ENCODE measurements around the gene KIF21B. TPM values are rescaled to one million over a fixed set of nuclear protein-coding genes. Genes with fewer than 3 reads are reported as not detected.

Gene KIF21B
- total RNA-seq, 6 experiments from 2014 or later, result not detected

GRCh38 chr1:201053155-201053860, 29.8 kb upstream of the KIF21B start:
- no peak for DNase-seq
- Mint-ChIP-seq H3K36me3 (ENCODE audit: low read depth) (no peaks in the 10 kb centered on the region), H3K4me1 (ENCODE audit: low read depth) (no peaks in the 10 kb centered on the region), H3K9me3 (no peaks in the 10 kb centered on the region), H3K4me3 (no peak overlapping the region), H3K27ac (no peak overlapping the region), H3K27me3 (ENCODE audit: insufficient read depth) (peaks cover 75% of the 10 kb centered on the region)
- no peak for TF ChIP-seq CTCF (IDR thresholded peaks at IDR 0.05)

GRCh38 chr1:201051399-201051798, 27.9 kb upstream of the KIF21B start:
- H3K4me3 Mint-ChIP-seq, result no peak overlapping the region
- DNase-seq, result no peak

GRCh38 chr1:201050515-201051277, 27.2 kb upstream of the KIF21B start:
- Mint-ChIP-seq H3K27ac (no peak overlapping the region), H3K27me3 (ENCODE audit: insufficient read depth) (peaks cover 60% of the 10 kb centered on the region), H3K9me3 (no peaks in the 10 kb centered on the region), H3K36me3 (ENCODE audit: low read depth) (no peaks in the 10 kb centered on the region), H3K4me1 (ENCODE audit: low read depth) (no peaks in the 10 kb centered on the region), H3K4me3 (no peak overlapping the region)
- peak; percentile 24 for DNase-seq
- no peak for TF ChIP-seq CTCF (IDR thresholded peaks at IDR 0.05)

More at GRCh38 chr1:201051399-201051798, 27.9 kb upstream of the KIF21B start:
- Mint-ChIP-seq H3K27ac (no peak overlapping the region), H3K27me3 (ENCODE audit: insufficient read depth) (peaks cover 67% of the 10 kb centered on the region), H3K36me3 (ENCODE audit: low read depth) (no peaks in the 10 kb centered on the region), H3K4me1 (ENCODE audit: low read depth) (no peaks in the 10 kb centered on the region), H3K9me3 (no peaks in the 10 kb centered on the region)
- TF ChIP-seq CTCF (IDR thresholded peaks at IDR 0.05), result no peak

GRCh38 chr1:201049248-201049831, 25.8 kb upstream of the KIF21B start:
- no peak overlapping the region for H3K4me3 Mint-ChIP-seq
- H3K36me3 Mint-ChIP-seq (ENCODE audit: low read depth), result no peaks in the 10 kb centered on the region
- no peak for TF ChIP-seq CTCF (IDR thresholded peaks at IDR 0.05)
- no peaks in the 10 kb centered on the region for H3K4me1 Mint-ChIP-seq (ENCODE audit: low read depth)
- H3K27ac Mint-ChIP-seq, result no peak overlapping the region
- H3K9me3 Mint-ChIP-seq, result no peaks in the 10 kb centered on the region
- peaks cover 54% of the 10 kb centered on the region for H3K27me3 Mint-ChIP-seq (ENCODE audit: insufficient read depth)
- no peak for DNase-seq

GRCh38 chr1:201048521-201048920, 25.0 kb upstream of the KIF21B start:
- Mint-ChIP-seq H3K9me3 (no peaks in the 10 kb centered on the region), H3K4me1 (ENCODE audit: low read depth) (no peaks in the 10 kb centered on the region), H3K4me3 (no peak overlapping the region), H3K27ac (no peak overlapping the region), H3K27me3 (ENCODE audit: insufficient read depth) (peaks cover 48% of the 10 kb centered on the region), H3K36me3 (ENCODE audit: low read depth) (no peaks in the 10 kb centered on the region)
- DNase-seq, result no peak
- no peak for TF ChIP-seq CTCF (IDR thresholded peaks at IDR 0.05)

All from HFFc6 (cell line).